Panc1 (cell line): ENCODE data around the gene WRAP53. TPM values are rescaled to one million over a fixed set of nuclear protein-coding genes. Genes with fewer than 3 reads are reported as not detected.

ENCODE experiments used
- ATAC-seq: fragments of 200-7000 bp; cut with Tn5 transposase; 2 replicates; pipeline ENCODE4 v1.9.1; 2020; ENCODE audit warnings: mild to moderate bottlenecking, moderate library complexity
- BruUV-seq: library from RNA; stranded (reverse); fragments of 400-500 nt; replicated peaks from 2 replicates; lab custom pipeline; 2021; lab: Mats Ljungman, UMichigan
- CTCF ChIA-PET: fragments of 300-600 bp; sonication (Branson Sonifier 250); formaldehyde crosslinking; loops from one replicate; lab custom pipeline; 2022; ENCODE audit warnings: antibody characterized with exemption; lab: Charles Lee
- POLR2A ChIA-PET: fragments of 300-600 bp; sonication (Branson Sonifier 250); formaldehyde crosslinking; loops from one replicate; lab custom pipeline; 2022; ENCODE audit warnings: antibody characterized with exemption; lab: Charles Lee
- DNase-seq: peaks from one replicate; pipeline ENCODE4 v3.0.0-alpha.2; 2010; ENCODE audit warnings: low read depth, low spot score
- H3K27ac ChIP-seq: 2 replicates; pipeline ENCODE4 v1.5.1; 2011; ENCODE audit warnings: mild to moderate bottlenecking, low read length, inconsistent platforms
- H3K27me3 ChIP-seq: fragments of 200-500 bp; sonication (Bioruptor generic); 2 replicates; pipeline ENCODE4 v1.6.0; 2014; ENCODE audit warnings: low read length, inconsistent platforms; ENCODE audit not compliant: control insufficient read depth, insufficient read depth
- H3K36me3 ChIP-seq: fragments of 200-500 bp; sonication (Bioruptor generic); 2 replicates; pipeline ENCODE4 v1.5.1; 2014; ENCODE audit warnings: inconsistent platforms, mild to moderate bottlenecking, low read length, moderate library complexity; ENCODE audit not compliant: control insufficient read depth, insufficient read depth
- H3K4me1 ChIP-seq: 2 replicates; pipeline ENCODE4 v1.5.1; 2011; ENCODE audit warnings: inconsistent platforms, mild to moderate bottlenecking, low read length, moderate library complexity; ENCODE audit not compliant: control insufficient read depth, insufficient read depth
- H3K4me3 ChIP-seq, 2 experiments: 2 replicates each; pipeline ENCODE4 v1.5.1; 2011 to 2012; ENCODE audit warnings: low read depth in 2 of 2, low read length in 2 of 2, mild to moderate bottlenecking in 2 of 2, inconsistent platforms in 1 of 2, moderate library complexity in 1 of 2
- H3K9me3 ChIP-seq: fragments of 200-500 bp; sonication (Bioruptor generic); 2 replicates; pipeline ENCODE4 v1.5.1; 2014; ENCODE audit warnings: low read depth, mild to moderate bottlenecking, inconsistent platforms, low read length, moderate library complexity; ENCODE audit not compliant: control insufficient read depth, insufficient read depth
- POLR2AphosphoS5 ChIP-seq: IDR thresholded peaks from 2 replicates; pipeline ENCODE4 v1.6.1; 2012; ENCODE audit warnings: mild to moderate bottlenecking, low read depth, low read length, moderate library complexity
- SIN3A ChIP-seq: IDR thresholded peaks from 2 replicates; pipeline ENCODE4 v1.6.1; 2012; ENCODE audit warnings: low read depth, mild to moderate bottlenecking, low read length, moderate library complexity, borderline replicate concordance; ENCODE audit not compliant: insufficient read depth
- TCF7L2 ChIP-seq: IDR thresholded peaks from 2 replicates; pipeline ENCODE4 v1.6.1; 2011; ENCODE audit warnings: mild to moderate bottlenecking, low read depth, low read length, inconsistent platforms
- in situ Hi-C: cut with HindIII; loops from 2 replicates; pipeline ENCODE4 v1.10.0; 2016; ENCODE audit warnings: low sequenced_read_pairs, low pct_unique_long_range_greater_than_20kb
- intact Hi-C: fragments of 100-400 bp; cut with micrococcal nuclease; formaldehyde crosslinking; loops from one replicate; pipeline ENCODE4 v1.10.0; 2022; ENCODE audit not compliant: unreplicated experiment
- total RNA-seq: library from RNA; stranded (reverse); gene quantifications from one replicate; pipeline ENCODE4 v1.2.1, GENCODE V29; 2021; ENCODE audit not compliant: unreplicated experiment
- TF ChIP-seq, protein P1 (sequence below), 2 experiments: IDR thresholded peaks; 2 replicates each; pipeline ENCODE4 v1.6.1; 2011 to 2012; ENCODE audit warnings: low read depth in 2 of 2, control low read depth in 1 of 2, low read length in 1 of 2, mild to moderate bottlenecking in 1 of 2, moderate library complexity in 1 of 2; ENCODE audit not compliant: insufficient read depth in 1 of 2
- TF ChIP-seq, protein P2 (sequence below): fragments of 450-650 bp; IDR thresholded peaks from 2 replicates; pipeline ENCODE4 v1.5.1; 2017; ENCODE audit warnings: mild to moderate bottlenecking

The WRAP53 gene
- total RNA-seq, 1 experiment from 2014 or later = 27.0 TPM

- intact Hi-C loops = no loop called here
- no TSS peak for BruUV-seq
Measured at GRCh38 chr17:7721612-7722011, 33.3 kb downstream of the WRAP53 start.

GRCh38 chr17:7727886-7728285 lies 39.6 kb downstream of the WRAP53 start:
- H3K36me3 ChIP-seq = no peaks in the 10 kb centered on the region
- DNase-seq (no peak), ATAC-seq (no peak)
- no peaks in the 10 kb centered on the region for H3K9me3 ChIP-seq
- no peaks in the 10 kb centered on the region for H3K27me3 ChIP-seq
- H3K27ac ChIP-seq = no peak overlapping the region
- intact Hi-C loops = no loop called here
- in situ Hi-C loops = no loop called here
- ChIA-PET POLR2A (no interaction called here), CTCF (no interaction called here)
- no peak overlapping the region for H3K4me3 ChIP-seq
- TF ChIP-seq SIN3A = no peak
- no peaks in the 10 kb centered on the region for H3K4me1 ChIP-seq
- no TSS peak for BruUV-seq

More at GRCh38 chr17:7721612-7722011, 33.3 kb downstream of the WRAP53 start:
- CTCF ChIA-PET = interaction anchor here (0.6 kb wide), 1 partner anchor 383 kb away, joined by 3 read pairs; no protein-coding TSS in a partner anchor
- H3K4me3 ChIP-seq = no peak overlapping the region
- POLR2A ChIA-PET = no interaction called here
- no peak overlapping the region for H3K27ac ChIP-seq
- ATAC-seq (no peak), DNase-seq (no peak)
- no peaks in the 10 kb centered on the region for H3K36me3 ChIP-seq
- H3K4me1 ChIP-seq = peaks cover 1% of the 10 kb centered on the region
- no peak for TF ChIP-seq POLR2AphosphoS5
- TF ChIP-seq, protein P1, sequence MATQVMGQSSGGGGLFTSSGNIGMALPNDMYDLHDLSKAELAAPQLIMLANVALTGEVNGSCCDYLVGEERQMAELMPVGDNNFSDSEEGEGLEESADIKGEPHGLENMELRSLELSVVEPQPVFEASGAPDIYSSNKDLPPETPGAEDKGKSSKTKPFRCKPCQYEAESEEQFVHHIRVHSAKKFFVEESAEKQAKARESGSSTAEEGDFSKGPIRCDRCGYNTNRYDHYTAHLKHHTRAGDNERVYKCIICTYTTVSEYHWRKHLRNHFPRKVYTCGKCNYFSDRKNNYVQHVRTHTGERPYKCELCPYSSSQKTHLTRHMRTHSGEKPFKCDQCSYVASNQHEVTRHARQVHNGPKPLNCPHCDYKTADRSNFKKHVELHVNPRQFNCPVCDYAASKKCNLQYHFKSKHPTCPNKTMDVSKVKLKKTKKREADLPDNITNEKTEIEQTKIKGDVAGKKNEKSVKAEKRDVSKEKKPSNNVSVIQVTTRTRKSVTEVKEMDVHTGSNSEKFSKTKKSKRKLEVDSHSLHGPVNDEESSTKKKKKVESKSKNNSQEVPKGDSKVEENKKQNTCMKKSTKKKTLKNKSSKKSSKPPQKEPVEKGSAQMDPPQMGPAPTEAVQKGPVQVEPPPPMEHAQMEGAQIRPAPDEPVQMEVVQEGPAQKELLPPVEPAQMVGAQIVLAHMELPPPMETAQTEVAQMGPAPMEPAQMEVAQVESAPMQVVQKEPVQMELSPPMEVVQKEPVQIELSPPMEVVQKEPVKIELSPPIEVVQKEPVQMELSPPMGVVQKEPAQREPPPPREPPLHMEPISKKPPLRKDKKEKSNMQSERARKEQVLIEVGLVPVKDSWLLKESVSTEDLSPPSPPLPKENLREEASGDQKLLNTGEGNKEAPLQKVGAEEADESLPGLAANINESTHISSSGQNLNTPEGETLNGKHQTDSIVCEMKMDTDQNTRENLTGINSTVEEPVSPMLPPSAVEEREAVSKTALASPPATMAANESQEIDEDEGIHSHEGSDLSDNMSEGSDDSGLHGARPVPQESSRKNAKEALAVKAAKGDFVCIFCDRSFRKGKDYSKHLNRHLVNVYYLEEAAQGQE (IDR thresholded peaks at IDR 0.05; ENCODE audit: insufficient read depth in 1 of 2, low read depth in 2 of 2, low read length in 1 of 2) = no peak
- TF ChIP-seq TCF7L2 = no peak
- TF ChIP-seq, protein P2, sequence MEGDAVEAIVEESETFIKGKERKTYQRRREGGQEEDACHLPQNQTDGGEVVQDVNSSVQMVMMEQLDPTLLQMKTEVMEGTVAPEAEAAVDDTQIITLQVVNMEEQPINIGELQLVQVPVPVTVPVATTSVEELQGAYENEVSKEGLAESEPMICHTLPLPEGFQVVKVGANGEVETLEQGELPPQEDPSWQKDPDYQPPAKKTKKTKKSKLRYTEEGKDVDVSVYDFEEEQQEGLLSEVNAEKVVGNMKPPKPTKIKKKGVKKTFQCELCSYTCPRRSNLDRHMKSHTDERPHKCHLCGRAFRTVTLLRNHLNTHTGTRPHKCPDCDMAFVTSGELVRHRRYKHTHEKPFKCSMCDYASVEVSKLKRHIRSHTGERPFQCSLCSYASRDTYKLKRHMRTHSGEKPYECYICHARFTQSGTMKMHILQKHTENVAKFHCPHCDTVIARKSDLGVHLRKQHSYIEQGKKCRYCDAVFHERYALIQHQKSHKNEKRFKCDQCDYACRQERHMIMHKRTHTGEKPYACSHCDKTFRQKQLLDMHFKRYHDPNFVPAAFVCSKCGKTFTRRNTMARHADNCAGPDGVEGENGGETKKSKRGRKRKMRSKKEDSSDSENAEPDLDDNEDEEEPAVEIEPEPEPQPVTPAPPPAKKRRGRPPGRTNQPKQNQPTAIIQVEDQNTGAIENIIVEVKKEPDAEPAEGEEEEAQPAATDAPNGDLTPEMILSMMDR = no peak
- no peak for TF ChIP-seq SIN3A
- in situ Hi-C loops = no loop called here
- no peaks in the 10 kb centered on the region for H3K27me3 ChIP-seq
- no peaks in the 10 kb centered on the region for H3K9me3 ChIP-seq

- no peak overlapping the region for H3K27ac ChIP-seq
- no peaks in the 10 kb centered on the region for H3K4me1 ChIP-seq
- POLR2A ChIA-PET = no interaction called here
- CTCF ChIA-PET = no interaction called here
- H3K36me3 ChIP-seq = no peaks in the 10 kb centered on the region
- BruUV-seq = no TSS peak
- no peak overlapping the region for H3K4me3 ChIP-seq
- TF ChIP-seq, protein P1 (IDR thresholded peaks at IDR 0.05; ENCODE audit: insufficient read depth in 1 of 2, low read depth in 2 of 2, low read length in 1 of 2) = no peak
- no peak for TF ChIP-seq SIN3A
- no peak for TF ChIP-seq POLR2AphosphoS5
- TF ChIP-seq, protein P2 = no peak
- TF ChIP-seq TCF7L2 = no peak
- in situ Hi-C loops = no loop called here
- H3K9me3 ChIP-seq = no peaks in the 10 kb centered on the region
- intact Hi-C loops = no loop called here
- ATAC-seq = no peak
- H3K27me3 ChIP-seq = no peaks in the 10 kb centered on the region
- no peak for DNase-seq
Measured at GRCh38 chr17:7729816-7730215, 41.5 kb downstream of the WRAP53 start.
